ENCODE measurements around the gene DMXL2. TPM values are rescaled to one million over a fixed set of nuclear protein-coding genes. Genes with fewer than 3 reads are reported as not detected.

The DMXL2 gene
- total and polyA plus RNA-seq, 3 donors from 2014 or later = 54.5 to 81.3 (median 64.4) TPM

- H3K9me3 ChIP-seq = no peaks in the 10 kb centered on the region
- no peaks in the 10 kb centered on the region for H3K27me3 ChIP-seq
- TF ChIP-seq CTCF (IDR thresholded peaks at IDR 0.05) (no peak), POLR2A (IDR thresholded peaks at IDR 0.05) (no peak)
- no peaks in the 10 kb centered on the region for H3K4me1 ChIP-seq
- H3K4me3 ChIP-seq = no peak overlapping the region
- WGBS, 2 donors = 96 to 100% methylated on average over 1 of the region's 1 CpG
- intact Hi-C loops (cut with DNase I; ENCODE audit: low total_unique reads) = no loop called here
- H3K36me3 ChIP-seq (ENCODE audit: low read depth, missing control alignments) = no peaks in the 10 kb centered on the region
- H3K27ac ChIP-seq = no peak overlapping the region
- DNase-seq = no peak
These were observed 22.5 kb downstream of the DMXL2 start for GRCh38 chr15:51600114-51600513.

DNA sequence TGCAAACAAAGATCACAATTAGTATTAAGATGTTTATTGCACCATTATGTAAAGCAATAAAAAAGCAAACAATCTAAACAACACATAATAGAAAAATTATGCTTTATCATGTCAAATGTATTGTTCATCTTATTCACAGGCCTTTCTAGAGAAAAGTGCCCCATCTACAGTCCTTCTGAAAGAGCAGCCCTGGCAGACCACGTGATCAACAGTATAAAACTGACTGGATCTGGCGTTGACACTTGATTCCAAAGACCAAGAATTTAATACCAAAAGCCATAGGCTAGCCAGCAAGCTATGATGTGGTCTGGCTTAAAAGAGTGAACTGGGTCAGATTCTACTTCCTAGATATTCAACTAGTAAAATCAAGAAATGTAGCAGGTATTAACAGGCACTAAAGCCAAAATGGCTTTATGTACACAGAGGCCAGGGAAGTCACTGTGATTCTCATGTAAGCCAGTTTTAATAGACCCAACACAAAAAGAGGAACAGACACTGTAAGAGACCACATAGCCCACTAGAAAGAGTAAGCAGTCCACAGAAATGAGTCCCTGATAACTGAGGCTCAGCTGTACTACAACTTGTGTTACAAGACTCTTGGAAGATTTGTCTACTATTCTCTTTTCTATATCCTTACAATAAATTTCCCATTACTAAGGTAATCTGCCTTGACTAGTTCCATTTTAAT is 32.5 kb downstream of the DMXL2 start:
- H3K27ac ChIP-seq = no peak overlapping the region
- no peaks in the 10 kb centered on the region for H3K27me3 ChIP-seq
- intact Hi-C loops (cut with DNase I; ENCODE audit: low total_unique reads) = no loop called here
- no peaks in the 10 kb centered on the region for H3K9me3 ChIP-seq
- WGBS, 2 donors = 87 to 93% methylated on average over 2 of the region's 2 CpGs
- DNase-seq = no peak
- TF ChIP-seq CTCF (IDR thresholded peaks at IDR 0.05) = no peak
- TF ChIP-seq POLR2A (IDR thresholded peaks at IDR 0.05) = no peak
- no peak overlapping the region for H3K4me3 ChIP-seq
- H3K36me3 ChIP-seq (ENCODE audit: low read depth, missing control alignments) = no peaks in the 10 kb centered on the region
- H3K4me1 ChIP-seq = no peaks in the 10 kb centered on the region

GRCh38 chr15:51588966-51589365 is 33.6 kb downstream of the DMXL2 start:
- Histone ChIP-seq H3K9me3 (no peaks in the 10 kb centered on the region), H3K27ac (no peak overlapping the region), H3K4me1 (no peaks in the 10 kb centered on the region), H3K36me3 (ENCODE audit: low read depth, missing control alignments) (no peaks in the 10 kb centered on the region), H3K4me3 (no peak overlapping the region), H3K27me3 (no peaks in the 10 kb centered on the region)
- no peak for DNase-seq
- 90 to 92% methylated on average over 3 of the region's 3 CpGs for WGBS, 2 donors
- TF ChIP-seq POLR2A (IDR thresholded peaks at IDR 0.05) (no peak), CTCF (IDR thresholded peaks at IDR 0.05) (no peak)
- intact Hi-C loops (cut with DNase I; ENCODE audit: low total_unique reads) = no loop called here

DNA sequence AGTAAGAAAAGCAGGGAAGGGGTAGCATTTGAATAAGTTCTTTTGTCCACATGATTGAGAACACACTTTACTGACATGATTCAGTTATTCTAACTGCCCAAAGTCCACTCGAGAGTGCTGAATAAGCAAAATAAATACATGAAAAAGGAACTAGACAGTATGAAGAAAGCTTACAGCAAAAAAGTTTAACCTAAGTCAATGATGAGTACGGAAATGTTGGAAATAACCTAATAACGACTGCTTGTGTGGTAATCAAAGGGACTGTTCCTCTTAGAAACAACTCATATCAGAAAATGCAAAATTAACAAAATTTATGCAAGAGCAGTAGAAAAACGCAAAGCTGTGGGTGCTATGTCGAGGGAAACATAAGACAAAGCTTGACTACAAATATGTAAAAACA is 36.6 kb downstream of the DMXL2 start:
- TF ChIP-seq CTCF (IDR thresholded peaks at IDR 0.05) (no peak), POLR2A (IDR thresholded peaks at IDR 0.05) (no peak)
- 84 to 93% methylated on average over 5 of the region's 5 CpGs for WGBS, 2 donors
- Histone ChIP-seq H3K36me3 (ENCODE audit: low read depth, missing control alignments) (no peaks in the 10 kb centered on the region), H3K9me3 (no peaks in the 10 kb centered on the region), H3K27ac (no peak overlapping the region), H3K4me1 (no peaks in the 10 kb centered on the region), H3K27me3 (no peaks in the 10 kb centered on the region), H3K4me3 (no peak overlapping the region)
- intact Hi-C loops (cut with DNase I; ENCODE audit: low total_unique reads) = no loop called here
- DNase-seq = no peak

GRCh38 chr15:51580982-51581381 is 41.6 kb downstream of the DMXL2 start:
- intact Hi-C loops (cut with DNase I; ENCODE audit: low total_unique reads) = no loop called here
- Histone ChIP-seq H3K27me3 (no peaks in the 10 kb centered on the region), H3K4me1 (no peaks in the 10 kb centered on the region), H3K9me3 (no peaks in the 10 kb centered on the region), H3K4me3 (no peak overlapping the region), H3K27ac (no peak overlapping the region), H3K36me3 (ENCODE audit: low read depth, missing control alignments) (no peaks in the 10 kb centered on the region)
- no peak for DNase-seq
- 91 to 97% methylated on average over 4 of the region's 4 CpGs for WGBS, 2 donors
- no peak for TF ChIP-seq CTCF (IDR thresholded peaks at IDR 0.05)
